Stimulated activated CD4-positive, alpha-beta T cell treated with anti-CD3 and anti-CD28 coated beads, Interleukin-1b, Interleukin-23, amount 100 ng/mL, for 48 hours (primary cell): ENCODE measurements around the gene PRKCE.

Experiments used
- DNase-seq: peaks from one replicate; pipeline ENCODE4 v3.0.0-alpha.2; 2020

The PRKCE gene

GRCh38 chr2:46163804-46164528, 512.5 kb downstream of the PRKCE start:
- DNase-seq, result no peak

- DNase-seq, result no peak
Measured at GRCh38 chr2:46164529-46165301, 513.2 kb downstream of the PRKCE start.

- no peak for DNase-seq
Measured at GRCh38 chr2:46165916-46166315, 514.4 kb downstream of the PRKCE start.

GRCh38 chr2:46167406-46167805, 515.9 kb downstream of the PRKCE start:
- no peak for DNase-seq

- DNase-seq, result no peak
Measured at GRCh38 chr2:46167924-46168323, 516.4 kb downstream of the PRKCE start.

- no peak for DNase-seq
Measured at GRCh38 chr2:46169467-46169866, 518.0 kb downstream of the PRKCE start.

GRCh38 chr2:46170026-46170425, 518.6 kb downstream of the PRKCE start:
- no peak for DNase-seq

- DNase-seq, result no peak
Measured at GRCh38 chr2:46170611-46171350, 519.3 kb downstream of the PRKCE start.

GRCh38 chr2:46171411-46171953, 520.0 kb downstream of the PRKCE start:
- DNase-seq, result no peak

GRCh38 chr2:46171996-46172546, 520.6 kb downstream of the PRKCE start:
- DNase-seq, result no peak

- no peak for DNase-seq
Measured at GRCh38 chr2:46173030-46173429, 521.6 kb downstream of the PRKCE start.

- no peak for DNase-seq
Measured at GRCh38 chr2:46173636-46174250, 522.3 kb downstream of the PRKCE start.

- DNase-seq, result no peak
Measured at GRCh38 chr2:46174345-46175170, 523.1 kb downstream of the PRKCE start.

GRCh38 chr2:46175419-46175818, 523.9 kb downstream of the PRKCE start:
- DNase-seq, result no peak

- no peak for DNase-seq
Measured at GRCh38 chr2:46177461-46178089, 526.1 kb downstream of the PRKCE start.

- DNase-seq, result peak; percentile 59
Measured at GRCh38 chr2:46179037-46179621, 527.7 kb downstream of the PRKCE start.

GRCh38 chr2:46180189-46180588, 528.7 kb downstream of the PRKCE start:
- no peak for DNase-seq

- no peak for DNase-seq
Measured at GRCh38 chr2:46181306-46181705, 529.8 kb downstream of the PRKCE start.

GRCh38 chr2:46181789-46182530, 530.5 kb downstream of the PRKCE start:
- no peak for DNase-seq

GRCh38 chr2:46183426-46183825, 532.0 kb downstream of the PRKCE start:
- DNase-seq, result no peak
